Measurements from ENCODE around the gene CITED1. TPM values are rescaled to one million over a fixed set of nuclear protein-coding genes. Genes with fewer than 3 reads are reported as not detected.

CITED1 gene
- total RNA-seq, 2 donors from 2014 or later: not detected

- intact Hi-C loops (cut with DNase I): no loop called here
- no peaks in the 10 kb centered on the region for H3K36me3 ChIP-seq (replicated peaks in 1 of 2; ENCODE audit: insufficient read depth in 1 of 2, low read depth in 2 of 2)
- no peaks in the 10 kb centered on the region for H3K27me3 ChIP-seq
- no peaks in the 10 kb centered on the region for H3K9me3 ChIP-seq
- TF ChIP-seq POLR2A (IDR thresholded peaks at IDR 0.05) (no peak), CTCF (IDR thresholded peaks at IDR 0.05) (no peak)
- WGBS, 2 donors: 93 to 94% methylated on average over 5 of the region's 5 CpGs
- H3K4me3 ChIP-seq: no peak overlapping the region
- no peak overlapping the region for H3K27ac ChIP-seq
- ATAC-seq (no peak), DNase-seq (no peak)
- no peaks in the 10 kb centered on the region for H3K4me1 ChIP-seq
Observed at GRCh38 chrX:72348247-72348979, 42.7 kb upstream of the CITED1 start.

DNA sequence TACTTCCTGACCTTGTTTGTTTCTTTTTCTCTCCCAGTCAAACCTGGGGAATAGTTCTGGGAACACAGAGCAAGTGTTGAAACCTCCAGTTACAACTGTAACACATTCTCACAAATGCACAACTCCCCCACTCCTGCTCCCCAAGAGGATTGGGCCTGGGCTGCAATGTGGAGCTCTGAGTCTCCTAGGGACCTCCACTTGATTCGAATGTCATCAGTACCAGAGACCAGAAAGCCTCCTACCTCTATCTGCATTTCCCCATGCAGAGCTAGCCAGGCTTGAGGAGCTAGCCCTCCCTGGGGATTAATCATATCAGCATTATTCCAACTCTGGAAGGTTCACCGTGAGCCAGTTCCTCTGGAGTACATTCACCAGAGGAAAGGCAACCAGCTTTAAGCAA, 41.7 kb upstream of the CITED1 start:
- no peak overlapping the region for H3K4me3 ChIP-seq
- H3K27me3 ChIP-seq: no peaks in the 10 kb centered on the region
- no peaks in the 10 kb centered on the region for H3K9me3 ChIP-seq
- ATAC-seq: no peak
- no peaks in the 10 kb centered on the region for H3K4me1 ChIP-seq
- no peak for DNase-seq
- WGBS, 2 donors: 65% methylated on average over 2 of the region's 2 CpGs; no CpG with 5 or more reads in 1 of the 2 donors
- H3K36me3 ChIP-seq (replicated peaks in 1 of 2; ENCODE audit: insufficient read depth in 1 of 2, low read depth in 2 of 2): no peaks in the 10 kb centered on the region
- no peak overlapping the region for H3K27ac ChIP-seq
- intact Hi-C loops (cut with DNase I): no loop called here
- TF ChIP-seq POLR2A (IDR thresholded peaks at IDR 0.05): no peak
- TF ChIP-seq CTCF (IDR thresholded peaks at IDR 0.05): no peak

GRCh38 chrX:72346302-72346949, 40.7 kb upstream of the CITED1 start:
- ATAC-seq: no peak
- 89 to 97% methylated on average over 3 to 6 of the region's 6 CpGs for WGBS, 2 donors
- Histone ChIP-seq H3K4me1 (no peaks in the 10 kb centered on the region), H3K9me3 (no peaks in the 10 kb centered on the region), H3K36me3 (replicated peaks in 1 of 2; ENCODE audit: insufficient read depth in 1 of 2, low read depth in 2 of 2) (no peaks in the 10 kb centered on the region), H3K27me3 (no peaks in the 10 kb centered on the region), H3K27ac (no peak overlapping the region), H3K4me3 (no peak overlapping the region)
- TF ChIP-seq POLR2A (IDR thresholded peaks at IDR 0.05) (no peak), CTCF (IDR thresholded peaks at IDR 0.05) (no peak)
- no peak for DNase-seq
- intact Hi-C loops (cut with DNase I): no loop called here

DNA sequence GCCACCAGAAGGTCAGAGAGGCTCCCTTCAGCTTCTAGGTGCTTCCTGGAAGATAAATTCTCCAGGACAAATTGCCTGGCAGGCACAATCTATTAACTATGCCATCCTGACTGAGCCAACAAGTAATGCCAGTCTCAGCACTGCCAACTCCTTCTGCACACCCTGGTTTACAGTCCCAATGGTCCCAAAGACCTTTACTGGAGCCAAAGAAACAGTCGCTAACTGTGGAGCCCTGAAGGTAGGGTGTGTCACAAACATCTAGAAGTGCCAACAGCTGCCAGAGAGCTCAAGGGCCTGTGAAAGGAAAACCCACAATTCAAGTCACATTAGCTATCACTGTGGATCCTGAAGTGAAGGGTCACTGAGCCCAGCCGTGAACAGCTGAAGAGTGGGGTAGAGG, 34.9 kb upstream of the CITED1 start:
- DNase-seq (no peak), ATAC-seq (no peak)
- H3K9me3 ChIP-seq: no peaks in the 10 kb centered on the region
- no peak overlapping the region for H3K4me3 ChIP-seq
- TF ChIP-seq POLR2A (IDR thresholded peaks at IDR 0.05): no peak
- TF ChIP-seq CTCF (IDR thresholded peaks at IDR 0.05): no peak
- 85 to 90% methylated on average over 2 of the region's 2 CpGs for WGBS, 2 donors
- no peak overlapping the region for H3K27ac ChIP-seq
- H3K27me3 ChIP-seq: no peaks in the 10 kb centered on the region
- intact Hi-C loops (cut with DNase I): no loop called here
- H3K4me1 ChIP-seq: no peaks in the 10 kb centered on the region
- H3K36me3 ChIP-seq (replicated peaks in 1 of 2; ENCODE audit: insufficient read depth in 1 of 2, low read depth in 2 of 2): no peaks in the 10 kb centered on the region
